Upper lobe of left lung (tissue), 6 donors: ENCODE data around the gene DESI2. TPM values are rescaled to one million over a fixed set of nuclear protein-coding genes. Genes with fewer than 3 reads are reported as not detected.
"Not testable (repeated sequence)": the region's sequence is repeated elsewhere in the genome, so short reads cannot be mapped to it uniquely, and the experiment has no call there.

ENCODE experiments used
- ATAC-seq, 2 donors: fragments of 200-7000 bp; cut with Tn5 transposase; one replicate each; pipeline ENCODE4 v1.9.1; 2022; ENCODE audit warnings: mild to moderate bottlenecking in 2 of 2, moderate library complexity in 2 of 2; ENCODE audit not compliant: low FRiP score in 2 of 2
- DNase-seq, 2 donors: peaks; one replicate each; pipeline ENCODE4 v3.0.0-alpha.2; 2019 to 2020
- H3K27ac ChIP-seq, 4 donors: fragments of 200-600 bp; sonication (generic); one replicate each; pipeline ENCODE4 v1.5.1; 2016 to 2019
- H3K27me3 ChIP-seq, 4 donors: fragments of 200-600 bp; sonication (generic); one replicate each; pipeline ENCODE4 v1.5.1; 2017 to 2019
- H3K36me3 ChIP-seq, 4 donors: fragments of 200-600 bp; sonication (generic); one replicate each; pipeline ENCODE4 v1.5.1; 2016 to 2019
- H3K4me1 ChIP-seq, 4 donors: fragments of 200-600 bp; sonication (generic); one replicate each; pipeline ENCODE4 v1.5.1; 2018 to 2019
- H3K4me3 ChIP-seq, 4 donors: fragments of 200-600 bp; sonication (generic); one replicate each; pipeline ENCODE4 v1.5.1; 2017 to 2019; ENCODE audit warnings: mild to moderate bottlenecking in 2 of 4, moderate library complexity in 1 of 4
- H3K9me3 ChIP-seq, 4 donors: fragments of 200-600 bp; sonication (generic); one replicate each; pipeline ENCODE4 v1.5.1; 2018 to 2019
- CTCF ChIP-seq, 6 experiments: fragments of 450-650 bp in 4 of 6; fragments of 200-600 bp in 2 of 6; sonication (generic) in 2 of 6; IDR thresholded peaks; one replicate each; pipeline ENCODE4 v1.5.1; 2016 to 2019; ENCODE audit warnings: antibody characterized with exemption in 6 of 6
- EP300 ChIP-seq, 4 donors: sonication (generic); formaldehyde crosslinking; IDR thresholded peaks; one replicate each; pipeline ENCODE4 v1.5.1; 2017; ENCODE audit warnings: antibody characterized with exemption in 4 of 4, control low read depth in 2 of 4
- POLR2A ChIP-seq, 4 donors: fragments of 450-650 bp; IDR thresholded peaks; one replicate each; pipeline ENCODE4 v1.5.1; 2016 to 2017; ENCODE audit warnings: antibody characterized with exemption in 4 of 4, mild to moderate bottlenecking in 2 of 4
- POLR2AphosphoS5 ChIP-seq, 2 donors: sonication (generic); formaldehyde crosslinking; IDR thresholded peaks; one replicate each; pipeline ENCODE4 v1.5.1; 2017; ENCODE audit warnings: antibody characterized with exemption in 2 of 2
- WGBS, 2 donors: methylation state at CpG; one replicate each; pipeline ENCODE4 v1.1.5; 2017 to 2018; 5-methylcytosine and 5-hydroxymethylcytosine counted together
- total RNA-seq, 6 donors: library from RNA; depleted of rRNA in 4 of 6; stranded (reverse); fragments of >200 nt in 4 of 6; gene quantifications; one replicate each; pipeline versions ENCODE4 v1.1.0 to v1.2.1, GENCODE V29; 2016 to 2021
- donor health status: DM: no; HTN: no; CAD: no; lungs with moderate emphysema.
- donor health status: DM: no; HTN: yes; CAD: no; lungs with severe emphysema.

Gene DESI2
- total RNA-seq, 6 donors from 2014 or later, result 40.4 to 103 (median 54.5) TPM

DNA sequence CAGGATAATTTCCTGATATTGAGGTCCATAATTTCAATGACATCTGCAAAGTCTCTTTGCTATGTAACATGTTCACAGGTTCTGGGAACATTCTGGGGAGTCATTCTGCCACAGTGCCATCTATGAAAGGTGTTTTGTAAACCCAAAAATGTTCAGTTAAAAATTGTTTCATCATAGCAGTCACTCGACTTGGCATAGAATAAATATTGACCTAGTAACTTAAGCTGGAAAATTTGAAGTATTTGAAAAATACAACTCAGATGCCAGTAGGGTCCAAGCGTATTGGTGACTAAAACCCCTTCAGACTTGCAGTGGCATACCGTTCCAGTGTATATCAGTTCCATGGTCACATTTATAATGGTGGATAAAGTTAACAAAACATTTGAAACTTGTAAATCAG, 6.8 kb downstream of the DESI2 start:
- H3K27me3 ChIP-seq, result no peaks in the 10 kb centered on the region
- peak overlapping the region; percentile 48 to 70 (median 60) for H3K27ac ChIP-seq
- 47 to 55% methylated on average over 3 of the region's 3 CpGs for WGBS, 2 donors
- no peak overlapping the region for H3K4me3 ChIP-seq
- no peaks in the 10 kb centered on the region for H3K36me3 ChIP-seq
- ATAC-seq, result peak; percentile 51 to 69
- DNase-seq, result no peak
- no peaks in the 10 kb centered on the region for H3K9me3 ChIP-seq
- TF ChIP-seq EP300 (IDR thresholded peaks at IDR 0.05), result peak in 1 of 4 donors; percentile 68
- peak in 1 of 4 donors; percentile 13 for TF ChIP-seq POLR2A (IDR thresholded peaks at IDR 0.05)
- TF ChIP-seq CTCF (IDR thresholded peaks at IDR 0.05), result no peak
- peaks cover 42 to 65% (median 52%) of the 10 kb centered on the region in 4 donors for H3K4me1 ChIP-seq

DNA sequence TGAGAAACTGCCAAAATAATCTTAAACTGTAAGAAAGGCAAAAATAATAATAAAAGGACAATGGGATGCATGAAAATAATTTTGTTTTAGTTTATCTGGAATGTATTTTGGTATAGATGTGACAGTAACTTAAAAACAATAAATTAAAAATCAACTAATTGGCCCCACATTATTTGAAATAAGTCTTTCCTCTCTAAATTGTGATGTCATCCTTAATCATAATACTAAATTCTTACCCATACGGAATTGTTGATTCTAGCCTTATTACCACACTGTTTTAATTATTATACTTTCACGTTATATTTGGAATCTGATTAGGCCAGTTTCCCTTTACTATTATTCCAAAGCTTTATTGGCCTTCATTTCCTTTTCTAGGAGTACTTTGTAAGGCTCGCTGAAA, 7.7 kb downstream of the DESI2 start:
- no peak for DNase-seq
- TF ChIP-seq POLR2A (IDR thresholded peaks at IDR 0.05) (no peak), POLR2AphosphoS5 (IDR thresholded peaks at IDR 0.05) (no peak), EP300 (IDR thresholded peaks at IDR 0.05) (no peak), CTCF (IDR thresholded peaks at IDR 0.05) (no peak)
- peak overlapping the region in 1 of 4 donors; percentile 55 for H3K27ac ChIP-seq
- WGBS, 2 donors, result 83 to 94% methylated on average over 3 of the region's 3 CpGs
- H3K4me1 ChIP-seq, result peaks cover 40 to 60% (median 52%) of the 10 kb centered on the region in 4 donors
- H3K9me3 ChIP-seq, result no peaks in the 10 kb centered on the region
- no peaks in the 10 kb centered on the region for H3K27me3 ChIP-seq
- H3K4me3 ChIP-seq, result no peak overlapping the region
- H3K36me3 ChIP-seq, result no peaks in the 10 kb centered on the region
- no peak for ATAC-seq

DNA sequence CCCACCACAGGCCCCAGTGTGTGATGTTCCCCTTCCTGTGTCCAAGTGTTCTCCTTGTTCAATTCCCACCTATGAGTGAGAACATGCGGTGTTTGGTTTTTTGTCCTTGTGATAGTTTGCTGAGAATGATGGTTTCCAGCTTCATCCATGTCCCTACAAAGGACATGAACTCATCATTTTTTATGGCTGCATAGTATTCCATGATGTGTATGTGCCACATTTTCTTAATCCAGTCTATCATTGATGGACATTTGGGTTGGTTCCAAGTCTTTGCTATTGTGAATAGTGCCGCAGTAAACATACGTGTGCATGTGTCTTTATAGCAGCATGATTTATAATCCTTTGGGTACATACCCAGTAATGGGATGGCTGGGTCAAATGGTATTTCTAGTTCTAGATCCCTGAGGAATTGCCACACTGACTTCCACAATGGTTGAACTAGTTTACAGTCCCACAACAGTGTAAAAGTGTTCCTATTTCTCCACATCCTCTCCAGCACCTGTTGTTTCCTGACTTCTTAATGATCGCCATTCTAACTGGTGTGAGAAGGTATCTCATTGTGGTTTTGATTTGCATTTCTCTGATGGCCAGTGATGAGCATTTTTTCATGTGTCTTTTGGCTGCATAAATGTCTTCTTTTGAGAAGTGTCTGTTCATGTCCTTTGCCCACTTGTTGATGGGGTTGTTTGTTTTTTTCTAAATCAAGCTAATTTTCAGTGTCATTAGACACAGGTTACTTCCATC, 8.8 kb downstream of the DESI2 start:
- peaks cover 45 to 62% (median 50%) of the 10 kb centered on the region in 4 donors for H3K4me1 ChIP-seq

GRCh38 chr1:244662599-244662998, 9.7 kb downstream of the DESI2 start:
- TF ChIP-seq EP300 (IDR thresholded peaks at IDR 0.05) (peak in 1 of 4 donors; percentile 79), CTCF (IDR thresholded peaks at IDR 0.05) (no peak)
- 73 to 79% methylated on average over 2 of the region's 2 CpGs for WGBS, 2 donors
- Histone ChIP-seq H3K9me3 (no peaks in the 10 kb centered on the region), H3K36me3 (no peaks in the 10 kb centered on the region), H3K4me1 (peaks cover 36 to 57% (median 46%) of the 10 kb centered on the region in 4 donors), H3K27ac (peak overlapping the region; percentile 29 to 69 (median 65)), H3K4me3 (no peak overlapping the region), H3K27me3 (no peaks in the 10 kb centered on the region)
- DNase-seq (peak in 1 of 2 donors; percentile 54), ATAC-seq (peak; percentile 25 to 73)

More for the DNA sequence above, 8.8 kb downstream of the DESI2 start:
- not testable (repeated sequence) for DNase-seq, H3K36me3 ChIP-seq, ATAC-seq, H3K4me3 ChIP-seq, H3K9me3 ChIP-seq, H3K27me3 ChIP-seq
- WGBS, 2 donors, result 91 to 95% methylated on average over 2 to 3 of the region's 4 CpGs
- peak overlapping the region in 3 of 4 donors; percentile 63 to 69 (median 67) for H3K27ac ChIP-seq

GRCh38 chr1:244664353-244664752, 11.4 kb downstream of the DESI2 start:
- peaks cover 18 to 41% (median 29%) of the 10 kb centered on the region in 4 donors for H3K4me1 ChIP-seq
- ATAC-seq (no peak), DNase-seq (no peak)
- no peaks in the 10 kb centered on the region for H3K9me3 ChIP-seq
- peak overlapping the region in 1 of 4 donors; percentile 69 for H3K27ac ChIP-seq
- H3K36me3 ChIP-seq, result no peaks in the 10 kb centered on the region
- WGBS, 2 donors, result 87 to 88% methylated on average over 3 of the region's 3 CpGs
- no peaks in the 10 kb centered on the region for H3K27me3 ChIP-seq
- no peak overlapping the region for H3K4me3 ChIP-seq
- TF ChIP-seq CTCF (IDR thresholded peaks at IDR 0.05) (no peak), POLR2A (IDR thresholded peaks at IDR 0.05) (no peak), POLR2AphosphoS5 (IDR thresholded peaks at IDR 0.05) (no peak), EP300 (IDR thresholded peaks at IDR 0.05) (no peak)
